CD4-positive, alpha-beta T cell treated with Interleukin-6 for 4 hours (primary cell): ENCODE results near the gene OSBPL1A.
"Not testable (repeated sequence)": the region's sequence is repeated elsewhere in the genome, so short reads cannot be mapped to it uniquely, and the experiment has no call there.

Experiments used
- DNase-seq: peaks from one replicate; pipeline ENCODE4 v3.0.0-alpha.2; 2020; ENCODE audit warnings: mixed read lengths

The OSBPL1A gene

GRCh38 chr18:24396082-24396633, 1.5 kb downstream of the OSBPL1A start:
- DNase-seq = no peak

DNA sequence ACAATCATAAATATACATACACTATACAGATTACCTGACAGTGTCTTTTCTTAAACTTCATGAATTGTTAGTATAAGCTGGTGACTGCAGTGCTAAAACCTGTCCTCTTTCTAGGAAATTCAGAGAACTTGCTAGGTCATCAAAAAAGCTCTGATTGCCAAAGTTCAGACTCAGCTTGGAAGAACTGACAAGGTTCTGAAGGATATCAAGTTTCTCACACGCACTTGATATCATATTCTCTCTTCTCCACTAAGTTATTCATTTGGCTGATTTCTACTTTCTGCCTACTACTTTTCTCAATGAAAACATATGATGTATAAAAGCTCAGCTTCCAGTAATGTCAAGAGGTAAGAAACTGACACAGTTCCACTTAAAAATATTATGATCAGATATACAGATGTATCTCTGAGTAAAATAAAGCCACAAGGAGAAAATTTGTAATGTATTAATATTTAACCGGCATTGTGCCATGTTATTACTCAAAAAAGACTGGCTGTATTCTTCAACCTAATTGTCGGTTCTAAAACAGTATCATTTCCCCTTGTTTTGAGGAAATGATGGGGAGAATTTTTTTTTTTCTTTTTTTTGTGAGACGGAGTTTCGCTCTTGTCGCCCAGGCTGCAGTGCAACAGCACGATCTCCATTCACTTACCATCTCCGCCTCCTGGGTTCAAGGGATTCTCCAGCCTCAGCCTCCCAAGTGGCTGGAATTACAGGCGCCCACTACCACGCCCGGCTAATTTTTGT, 2.4 kb downstream of the OSBPL1A start:
- no peak for DNase-seq

- DNase-seq = no peak
These were observed 8.7 kb downstream of the OSBPL1A start for GRCh38 chr18:24388957-24389356.

- DNase-seq = no peak
These were observed 10.9 kb downstream of the OSBPL1A start for GRCh38 chr18:24386681-24387080.

DNA sequence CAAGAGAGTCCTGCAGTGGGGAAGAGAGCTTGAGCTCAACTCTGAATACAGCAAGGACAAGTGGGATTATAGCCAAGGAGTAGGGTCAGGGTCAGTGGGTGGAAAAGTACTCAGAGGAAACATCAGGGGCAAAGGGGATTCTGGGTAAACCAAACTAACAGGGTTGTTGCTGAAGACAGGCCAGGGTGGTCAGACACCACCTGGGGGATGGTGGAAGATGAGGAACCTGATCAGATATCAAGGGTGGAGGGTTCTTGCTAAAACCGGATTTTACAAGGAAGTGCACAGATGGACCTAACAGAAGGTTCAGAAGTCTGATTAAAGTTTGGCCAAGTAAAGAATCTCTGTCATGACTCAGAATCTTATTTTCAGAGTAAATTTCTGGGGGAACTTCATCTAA, 16.5 kb downstream of the OSBPL1A start:
- no peak for DNase-seq

DNA sequence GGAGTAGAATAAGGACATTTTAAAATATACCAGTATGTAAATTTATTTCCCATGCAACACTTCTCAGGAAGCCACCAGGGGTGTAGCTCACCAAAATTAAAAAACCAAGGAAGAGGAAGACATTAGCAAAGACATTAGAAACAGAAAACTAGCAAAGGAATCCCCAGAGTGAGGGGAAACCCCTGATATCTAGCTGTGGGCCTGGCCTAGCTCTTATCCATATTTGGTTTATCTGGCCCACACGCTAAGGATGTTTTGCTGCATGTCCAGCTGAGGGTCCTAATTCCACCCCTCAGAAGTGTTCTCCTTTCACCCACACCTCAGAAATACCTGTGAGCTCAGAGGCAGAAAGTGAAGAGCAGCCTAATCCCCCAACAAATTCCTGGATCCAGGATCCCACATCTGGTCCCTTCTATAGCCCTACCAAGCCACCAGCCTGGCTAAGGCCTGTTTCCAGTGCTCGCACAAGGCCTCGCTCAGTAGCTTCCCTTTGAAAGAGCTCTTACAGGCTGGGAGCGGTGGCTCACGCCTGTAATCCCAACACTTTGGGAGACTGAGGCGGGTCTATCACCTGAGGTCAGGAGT, 17.4 kb downstream of the OSBPL1A start:
- no peak for DNase-seq

- DNase-seq = no peak
These were observed 19.0 kb downstream of the OSBPL1A start for GRCh38 chr18:24378598-24378997.

GRCh38 chr18:24376531-24376930, 21.1 kb downstream of the OSBPL1A start:
- DNase-seq = not testable (repeated sequence)

GRCh38 chr18:24373328-24373727, 24.3 kb downstream of the OSBPL1A start:
- DNase-seq = no peak

DNA sequence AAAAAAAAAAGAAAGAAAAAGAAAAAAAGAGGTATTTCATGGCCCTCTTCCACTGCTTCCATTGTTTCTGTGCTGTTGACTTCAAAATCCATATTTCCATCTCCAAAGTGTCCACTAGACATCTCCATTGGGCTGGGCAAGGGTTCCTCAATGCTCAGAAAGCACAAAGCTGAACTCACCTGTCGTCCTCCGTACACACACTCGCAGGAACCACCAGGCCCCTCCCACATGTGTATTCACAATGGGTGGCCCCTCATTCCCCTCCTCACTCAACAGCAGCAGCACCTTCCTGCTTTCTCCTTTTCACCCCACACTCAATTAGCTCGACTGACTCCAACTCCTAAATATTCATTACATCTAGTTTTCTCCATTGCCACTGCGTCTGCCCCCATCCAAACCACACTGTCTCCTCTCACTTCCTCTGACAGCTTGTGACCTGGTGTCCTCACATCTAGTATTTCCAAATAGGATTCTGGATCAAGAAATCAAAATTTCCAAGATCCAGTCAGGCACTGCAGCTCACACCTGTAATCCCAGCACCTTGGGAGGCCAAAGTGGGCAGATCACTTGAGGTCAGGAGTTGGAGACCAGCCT, 25.2 kb downstream of the OSBPL1A start:
- DNase-seq = no peak

- DNase-seq = no peak
These were observed 27.5 kb downstream of the OSBPL1A start for GRCh38 chr18:24370120-24370519.

DNA sequence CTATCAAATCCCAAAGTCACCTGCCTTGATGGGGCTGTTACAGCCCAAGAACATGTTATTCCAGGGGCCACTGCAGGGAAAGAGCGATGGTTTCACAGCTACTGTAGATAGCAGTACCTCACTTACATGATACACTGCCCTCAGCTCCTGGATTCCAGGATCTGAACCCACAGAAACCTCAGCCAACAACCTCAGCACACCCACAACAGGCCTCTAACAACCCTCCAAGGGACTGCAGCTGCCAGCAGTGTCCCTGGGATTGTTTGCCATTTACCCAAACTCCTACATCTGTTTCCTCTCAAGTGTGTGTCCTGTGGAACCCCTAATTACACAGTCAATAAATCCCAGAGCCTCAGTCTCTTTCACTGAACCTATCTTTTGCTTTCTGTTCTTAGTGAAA, 28.2 kb downstream of the OSBPL1A start:
- DNase-seq = no peak

GRCh38 chr18:24368749-24369148, 28.9 kb downstream of the OSBPL1A start:
- no peak for DNase-seq

GRCh38 chr18:24366328-24366727, 31.3 kb downstream of the OSBPL1A start:
- DNase-seq = no peak

DNA sequence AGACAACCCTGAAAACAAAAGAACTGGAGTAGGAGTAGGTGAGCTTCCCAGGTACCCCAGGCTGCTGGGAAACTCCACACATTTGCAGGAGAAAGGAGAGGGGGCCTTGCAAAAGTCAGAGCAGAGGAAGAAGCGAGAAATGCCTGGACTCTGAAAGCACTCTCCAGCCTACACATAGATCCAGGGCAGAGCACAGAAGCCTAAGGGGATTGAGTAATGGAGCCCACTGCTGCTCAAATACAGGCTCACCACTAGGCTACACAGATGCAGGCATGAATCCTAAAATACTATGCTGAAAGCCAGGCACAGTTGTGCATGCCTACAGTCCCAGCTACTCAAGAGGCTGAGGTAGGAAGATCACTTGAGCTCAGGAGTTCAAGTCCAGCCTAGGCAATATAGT, 33.4 kb downstream of the OSBPL1A start:
- no peak for DNase-seq

- no peak for DNase-seq
These were observed 34.9 kb downstream of the OSBPL1A start for GRCh38 chr18:24362757-24363156.

- not testable (repeated sequence) for DNase-seq
These were observed 37.7 kb downstream of the OSBPL1A start for GRCh38 chr18:24359787-24360530.

GRCh38 chr18:24354278-24354677, 43.3 kb downstream of the OSBPL1A start:
- no peak for DNase-seq

DNA sequence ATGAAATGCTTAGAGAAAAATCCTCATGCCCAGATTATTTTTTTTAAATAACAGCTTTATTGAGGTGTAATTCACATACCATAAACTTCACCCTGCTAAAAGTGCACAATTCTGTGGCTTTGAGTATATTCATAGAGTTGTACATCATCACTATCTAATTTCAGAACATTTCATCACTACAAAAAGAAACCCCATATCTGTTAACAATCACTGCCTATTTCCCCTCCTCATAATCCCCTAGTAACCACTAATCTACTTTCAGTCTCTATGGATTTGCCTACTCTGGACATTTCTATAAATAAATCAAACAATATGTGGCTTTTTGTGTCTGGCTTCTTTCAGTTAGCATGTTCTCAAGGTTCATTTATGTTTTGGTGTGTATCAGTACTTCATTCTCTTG, 51.4 kb downstream of the OSBPL1A start:
- no peak for DNase-seq

DNA sequence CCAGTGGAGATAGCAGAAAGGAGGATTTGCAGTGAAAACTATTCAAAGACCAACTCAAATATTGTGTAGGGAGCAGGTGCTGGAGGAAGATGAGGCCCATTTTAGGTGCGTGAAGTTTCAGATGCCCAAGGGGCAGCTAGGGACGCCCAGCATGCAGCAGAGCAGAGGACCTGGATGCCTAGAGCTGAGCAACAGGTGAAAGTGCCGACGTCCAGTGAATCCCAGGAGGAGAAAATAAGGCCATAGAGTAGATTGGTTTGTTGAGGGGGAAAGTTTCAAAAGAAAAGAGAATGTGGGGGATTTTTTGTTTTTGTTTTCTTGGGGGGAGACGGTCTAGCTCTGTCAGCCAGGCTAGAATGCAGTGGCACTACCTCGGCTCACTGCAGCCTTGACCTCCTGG, 53.1 kb downstream of the OSBPL1A start:
- no peak for DNase-seq

DNA sequence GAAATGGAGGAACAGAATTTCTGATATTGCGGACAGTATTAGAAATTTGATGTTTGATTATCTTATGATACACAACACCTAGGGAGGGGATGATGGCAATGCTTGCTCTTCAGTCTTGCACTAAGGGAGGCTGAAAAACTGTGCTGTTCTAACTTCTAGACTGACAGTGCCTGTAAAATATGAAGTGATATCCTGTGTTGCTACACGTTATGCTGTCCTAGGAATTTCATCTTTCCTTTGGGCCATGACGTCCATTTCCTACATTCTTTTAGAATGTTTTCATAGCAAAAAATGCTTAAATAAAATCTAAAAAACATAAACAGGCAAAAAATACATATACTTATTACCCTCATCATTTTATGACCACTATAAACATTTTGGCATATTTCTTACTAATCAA, 55.3 kb downstream of the OSBPL1A start:
- no peak for DNase-seq

DNA sequence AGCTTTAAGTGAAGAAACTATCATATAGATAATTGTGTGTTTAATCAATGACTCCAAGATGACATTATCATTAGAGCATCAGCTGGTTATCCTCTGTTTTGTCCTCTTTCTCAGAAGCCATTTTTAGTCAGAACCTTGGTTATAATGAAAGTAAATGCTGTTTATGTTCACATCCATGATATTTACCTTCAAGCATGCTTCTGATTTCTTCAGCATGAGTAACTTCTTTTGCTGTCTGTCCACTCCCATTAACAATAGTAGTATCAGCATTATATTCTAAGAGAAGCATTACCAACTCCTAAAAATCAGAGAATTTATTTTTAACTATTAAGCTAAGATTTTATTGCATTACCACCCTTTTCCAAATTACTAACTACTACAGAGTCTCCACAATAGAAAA, 56.3 kb downstream of the OSBPL1A start:
- DNase-seq = no peak

DNA sequence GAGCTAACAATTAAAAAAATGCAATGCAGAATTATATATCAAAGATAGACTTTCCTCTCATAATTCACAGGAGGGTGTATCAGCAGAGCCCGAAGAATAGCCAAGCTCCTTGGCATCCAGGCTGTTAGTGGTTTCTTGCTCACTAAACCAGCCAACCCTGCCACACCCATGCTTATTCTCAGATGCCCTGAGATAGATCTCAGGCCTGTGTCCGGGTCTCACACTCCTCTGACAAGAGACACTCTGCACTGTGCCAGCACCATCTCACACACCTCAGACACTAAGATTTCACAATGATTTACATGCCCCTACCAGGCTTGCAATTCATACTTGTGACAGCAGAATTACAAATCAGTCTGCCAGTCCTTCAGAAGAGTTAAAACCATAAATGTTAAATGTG, 64.5 kb downstream of the OSBPL1A start:
- DNase-seq = no peak
